HepG2 (cell line): Measurements from ENCODE around the gene OGG1. TPM values are rescaled to one million over a fixed set of nuclear protein-coding genes. Genes with fewer than 3 reads are reported as not detected.

Experiments
- GABPA ChIP-seq, 2 experiments: IDR thresholded peaks; 2 replicates each; pipeline ENCODE4 v1.6.1; 2011 to 2016; ENCODE audit warnings: low read depth in 2 of 2, low read length in 1 of 2, missing biosample characterization in 1 of 2, missing genetic modification characterization in 1 of 2
- GATAD2A ChIP-seq: IDR thresholded peaks from 2 replicates; pipeline ENCODE4 v1.6.1; 2016
- HOXA3 ChIP-seq: sonication (generic); formaldehyde crosslinking; IDR thresholded peaks from 2 replicates; pipeline ENCODE4 v1.5.0; 2020; ENCODE audit warnings: missing genetic modification reagents
- IRF2 ChIP-seq: IDR thresholded peaks from 2 replicates; pipeline ENCODE4 v1.6.1; 2018; ENCODE audit warnings: missing genetic modification reagents, missing compliant biosample characterization
- RARA ChIP-seq: IDR thresholded peaks from 2 replicates; pipeline ENCODE4 v1.6.1; 2016; ENCODE audit warnings: missing genetic modification reagents, missing compliant biosample characterization
- SNRNP70 ChIP-seq: fragments of 200-400 bp; formaldehyde crosslinking; IDR thresholded peaks from 2 replicates; pipeline ENCODE4 v1.6.1; 2017; ENCODE audit warnings: mild to moderate bottlenecking, low read depth, low read length, moderate library complexity
- SRF ChIP-seq: IDR thresholded peaks from 2 replicates; pipeline ENCODE4 v1.6.1; 2011; ENCODE audit warnings: mild to moderate bottlenecking, low read depth, low read length, moderate library complexity
- ZBTB4 ChIP-seq: sonication (generic); formaldehyde crosslinking; IDR thresholded peaks from 2 replicates; pipeline ENCODE4 v1.4.0; 2020; ENCODE audit warnings: missing genetic modification reagents, mild to moderate bottlenecking, borderline replicate concordance
- ZFY ChIP-seq: sonication (generic); formaldehyde crosslinking; IDR thresholded peaks from 2 replicates; pipeline ENCODE4 v1.4.0; 2020; ENCODE audit warnings: missing genetic modification reagents
- ZMYM2 ChIP-seq: sonication (generic); formaldehyde crosslinking; IDR thresholded peaks from 2 replicates; pipeline ENCODE4 v1.8.0; 2022; ENCODE audit warnings: mild to moderate bottlenecking, missing genetic modification reagents
- ZNF230 ChIP-seq: sonication (generic); formaldehyde crosslinking; IDR thresholded peaks from 2 replicates; pipeline ENCODE4 v1.4.0; 2020; ENCODE audit warnings: mild to moderate bottlenecking, missing genetic modification reagents
- ZNF33B ChIP-seq: sonication (generic); formaldehyde crosslinking; IDR thresholded peaks from 2 replicates; pipeline ENCODE4 v1.5.1; 2020; ENCODE audit warnings: mild to moderate bottlenecking, missing genetic modification reagents
- ZNF605 ChIP-seq: sonication (generic); formaldehyde crosslinking; IDR thresholded peaks from 2 replicates; pipeline ENCODE4 v1.8.0; 2022; ENCODE audit warnings: mild to moderate bottlenecking, missing genetic modification reagents
- ZNF691 ChIP-seq: sonication (generic); formaldehyde crosslinking; IDR thresholded peaks from 2 replicates; pipeline ENCODE4 v1.4.0; 2020; ENCODE audit warnings: missing genetic modification reagents, low read depth, mild to moderate bottlenecking, borderline replicate concordance
- ZNF772 ChIP-seq: sonication (generic); formaldehyde crosslinking; IDR thresholded peaks from 2 replicates; pipeline ENCODE4 v1.5.0; 2020; ENCODE audit warnings: mild to moderate bottlenecking, missing genetic modification reagents
- polyA plus RNA-seq, 8 experiments: library from polyadenylated mRNA; depleted of rRNA in 3 of 8; stranded (reverse) in 7 of 8; unstranded in 1 of 8; fragments of >200 nt; fragmentation: Illumina TruSeq in 4 of 8; extraction: Trizol in 4 of 8; gene quantifications; 2 replicates each; pipeline versions ENCODE4 v1.2.1 to v1.2.3, GENCODE V29; 2011 to 2016; ENCODE audit warnings: low read depth in 4 of 8, missing spikeins in 1 of 8, mixed read lengths in 1 of 8; ENCODE audit not compliant: insufficient read depth in 1 of 8
- total RNA-seq, 5 experiments: library from RNA; depleted of rRNA; stranded (reverse); fragments of >200 nt; fragmentation: Illumina TruSeq; extraction: Trizol; gene quantifications; 2 replicates each; pipeline ENCODE4 v1.2.3, GENCODE V29; 2016; ENCODE audit warnings: low read depth in 1 of 5
- TF ChIP-seq, protein P1 (sequence below): fragments of 450-650 bp; IDR thresholded peaks from 2 replicates; pipeline ENCODE4 v1.6.1; 2017; ENCODE audit warnings: mild to moderate bottlenecking
- TF ChIP-seq, protein P2 (sequence below): sonication (generic); formaldehyde crosslinking; IDR thresholded peaks from 2 replicates; pipeline ENCODE4 v1.4.0; 2020; ENCODE audit warnings: mild to moderate bottlenecking, missing genetic modification reagents, borderline replicate concordance

The OGG1 gene
- total and polyA plus RNA-seq, 2 of the 13 experiments (the other 11 are each of a cell fraction or from before 2014, with no cell fraction given) = 28.7 to 33.2 TPM

DNA sequence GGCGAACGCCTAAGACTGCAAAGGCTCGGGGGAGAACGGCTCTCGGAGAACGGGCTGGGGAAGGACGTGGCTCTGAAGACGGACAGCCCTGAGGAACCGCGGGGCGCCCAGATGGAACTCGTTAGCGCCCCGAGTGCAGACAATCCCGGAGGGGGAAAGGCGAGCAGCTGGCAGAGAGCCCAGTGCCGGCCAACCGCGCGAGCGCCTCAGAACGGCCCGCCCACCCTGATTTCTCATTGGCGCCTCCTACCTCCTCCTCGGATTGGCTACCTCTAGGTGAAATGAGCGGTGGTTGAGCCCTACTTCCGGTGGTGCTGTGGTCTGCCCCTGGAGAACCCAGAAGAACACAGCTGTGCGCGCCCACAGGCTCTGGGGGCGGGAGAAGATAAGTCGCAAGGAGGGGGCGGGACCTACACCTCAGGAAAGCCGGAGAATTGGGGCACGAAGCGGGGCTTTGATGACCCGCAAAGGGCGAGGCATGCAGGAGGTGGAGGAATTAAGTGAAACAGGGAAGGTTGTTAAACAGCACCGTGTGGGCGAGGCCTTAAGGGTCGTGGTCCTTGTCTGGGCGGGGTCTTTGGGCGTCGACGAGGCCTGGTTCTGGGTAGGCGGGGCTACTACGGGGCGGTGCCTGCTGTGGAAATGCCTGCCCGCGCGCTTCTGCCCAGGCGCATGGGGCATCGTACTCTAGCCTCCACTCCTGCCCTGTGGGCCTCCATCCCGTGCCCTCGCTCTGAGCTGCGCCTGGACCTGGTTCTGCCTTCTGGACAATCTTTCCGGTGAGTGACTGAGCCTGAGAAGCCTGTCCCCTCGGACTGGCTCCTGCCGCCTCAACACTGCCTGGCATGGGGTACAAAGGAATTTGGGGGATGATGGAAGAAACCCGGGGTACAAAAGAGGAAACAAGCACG lies at the start of gene OGG1 (continued):
- TF ChIP-seq ZBTB4 (CRISPR knock-in tag) (no peak), RARA (CRISPR knock-in tag) (no peak), ZNF33B (CRISPR knock-in tag) (no peak), GATAD2A (CRISPR knock-in tag) (peak; percentile 12; the same call in 1 of the 2 replicates), IRF2 (CRISPR knock-in tag) (peak; percentile 55; the same call in 1 of the 2 replicates), ZNF230 (peak; percentile 66; the same call in 1 of the 2 replicates), ZNF772 (CRISPR knock-in tag) (peak; percentile 52; the same call in 1 of the 2 replicates), GABPA (IDR thresholded peaks at IDR 0.05; ENCODE audit: low read depth, low read length) (peak; percentile 63), GABPA (CRISPR knock-in tag; IDR thresholded peaks at IDR 0.05; ENCODE audit: low read depth) (peak; percentile 93), SRF (no peak), SNRNP70 (no peak), ZNF605 (peak; percentile 49; the same call in 1 of the 2 replicates), ZMYM2 (CRISPR knock-in tag) (no peak), HOXA3 (no peak; the same call in 1 of the 2 replicates), ZNF691 (CRISPR knock-in tag) (no peak), ZFY (CRISPR knock-in tag) (peak; percentile 78)
- TF ChIP-seq, protein P1, sequence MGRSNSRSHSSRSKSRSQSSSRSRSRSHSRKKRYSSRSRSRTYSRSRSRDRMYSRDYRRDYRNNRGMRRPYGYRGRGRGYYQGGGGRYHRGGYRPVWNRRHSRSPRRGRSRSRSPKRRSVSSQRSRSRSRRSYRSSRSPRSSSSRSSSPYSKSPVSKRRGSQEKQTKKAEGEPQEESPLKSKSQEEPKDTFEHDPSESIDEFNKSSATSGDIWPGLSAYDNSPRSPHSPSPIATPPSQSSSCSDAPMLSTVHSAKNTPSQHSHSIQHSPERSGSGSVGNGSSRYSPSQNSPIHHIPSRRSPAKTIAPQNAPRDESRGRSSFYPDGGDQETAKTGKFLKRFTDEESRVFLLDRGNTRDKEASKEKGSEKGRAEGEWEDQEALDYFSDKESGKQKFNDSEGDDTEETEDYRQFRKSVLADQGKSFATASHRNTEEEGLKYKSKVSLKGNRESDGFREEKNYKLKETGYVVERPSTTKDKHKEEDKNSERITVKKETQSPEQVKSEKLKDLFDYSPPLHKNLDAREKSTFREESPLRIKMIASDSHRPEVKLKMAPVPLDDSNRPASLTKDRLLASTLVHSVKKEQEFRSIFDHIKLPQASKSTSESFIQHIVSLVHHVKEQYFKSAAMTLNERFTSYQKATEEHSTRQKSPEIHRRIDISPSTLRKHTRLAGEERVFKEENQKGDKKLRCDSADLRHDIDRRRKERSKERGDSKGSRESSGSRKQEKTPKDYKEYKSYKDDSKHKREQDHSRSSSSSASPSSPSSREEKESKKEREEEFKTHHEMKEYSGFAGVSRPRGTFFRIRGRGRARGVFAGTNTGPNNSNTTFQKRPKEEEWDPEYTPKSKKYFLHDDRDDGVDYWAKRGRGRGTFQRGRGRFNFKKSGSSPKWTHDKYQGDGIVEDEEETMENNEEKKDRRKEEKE = no peak
- TF ChIP-seq, protein P2, sequence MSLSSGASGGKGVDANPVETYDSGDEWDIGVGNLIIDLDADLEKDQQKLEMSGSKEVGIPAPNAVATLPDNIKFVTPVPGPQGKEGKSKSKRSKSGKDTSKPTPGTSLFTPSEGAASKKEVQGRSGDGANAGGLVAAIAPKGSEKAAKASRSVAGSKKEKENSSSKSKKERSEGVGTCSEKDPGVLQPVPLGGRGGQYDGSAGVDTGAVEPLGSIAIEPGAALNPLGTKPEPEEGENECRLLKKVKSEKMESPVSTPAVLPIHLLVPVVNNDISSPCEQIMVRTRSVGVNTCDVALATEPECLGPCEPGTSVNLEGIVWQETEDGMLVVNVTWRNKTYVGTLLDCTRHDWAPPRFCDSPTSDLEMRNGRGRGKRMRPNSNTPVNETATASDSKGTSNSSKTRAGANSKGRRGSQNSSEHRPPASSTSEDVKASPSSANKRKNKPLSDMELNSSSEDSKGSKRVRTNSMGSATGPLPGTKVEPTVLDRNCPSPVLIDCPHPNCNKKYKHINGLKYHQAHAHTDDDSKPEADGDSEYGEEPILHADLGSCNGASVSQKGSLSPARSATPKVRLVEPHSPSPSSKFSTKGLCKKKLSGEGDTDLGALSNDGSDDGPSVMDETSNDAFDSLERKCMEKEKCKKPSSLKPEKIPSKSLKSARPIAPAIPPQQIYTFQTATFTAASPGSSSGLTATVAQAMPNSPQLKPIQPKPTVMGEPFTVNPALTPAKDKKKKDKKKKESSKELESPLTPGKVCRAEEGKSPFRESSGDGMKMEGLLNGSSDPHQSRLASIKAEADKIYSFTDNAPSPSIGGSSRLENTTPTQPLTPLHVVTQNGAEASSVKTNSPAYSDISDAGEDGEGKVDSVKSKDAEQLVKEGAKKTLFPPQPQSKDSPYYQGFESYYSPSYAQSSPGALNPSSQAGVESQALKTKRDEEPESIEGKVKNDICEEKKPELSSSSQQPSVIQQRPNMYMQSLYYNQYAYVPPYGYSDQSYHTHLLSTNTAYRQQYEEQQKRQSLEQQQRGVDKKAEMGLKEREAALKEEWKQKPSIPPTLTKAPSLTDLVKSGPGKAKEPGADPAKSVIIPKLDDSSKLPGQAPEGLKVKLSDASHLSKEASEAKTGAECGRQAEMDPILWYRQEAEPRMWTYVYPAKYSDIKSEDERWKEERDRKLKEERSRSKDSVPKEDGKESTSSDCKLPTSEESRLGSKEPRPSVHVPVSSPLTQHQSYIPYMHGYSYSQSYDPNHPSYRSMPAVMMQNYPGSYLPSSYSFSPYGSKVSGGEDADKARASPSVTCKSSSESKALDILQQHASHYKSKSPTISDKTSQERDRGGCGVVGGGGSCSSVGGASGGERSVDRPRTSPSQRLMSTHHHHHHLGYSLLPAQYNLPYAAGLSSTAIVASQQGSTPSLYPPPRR = peak; percentile 43; the same call in 1 of the 2 replicates
